GM18867 (cell line): ENCODE data around the gene LONP2.
"Not testable (repeated sequence)": the region's sequence is repeated elsewhere in the genome, so short reads cannot be mapped to it uniquely, and the experiment has no call there.

Experiments
- ATAC-seq: cut with Tn5 transposase; IDR thresholded peaks from one replicate; pipeline ENCODE4 v1.9.1; 2021; ENCODE audit warnings: mild to moderate bottlenecking, moderate library complexity; ENCODE audit not compliant: unreplicated experiment

Gene LONP2

GRCh38 chr16:48287239-48287638 is 43.1 kb downstream of the LONP2 start:
- no peak for ATAC-seq

- no peak for ATAC-seq
Observed at GRCh38 chr16:48291303-48291702, 47.2 kb downstream of the LONP2 start.

GRCh38 chr16:48291754-48292153 is 47.7 kb downstream of the LONP2 start:
- no peak for ATAC-seq

- ATAC-seq = no peak
Observed at GRCh38 chr16:48292452-48292851, 48.4 kb downstream of the LONP2 start.

- no peak for ATAC-seq
Observed at GRCh38 chr16:48294724-48295123, 50.6 kb downstream of the LONP2 start.

- no peak for ATAC-seq
Observed at GRCh38 chr16:48295488-48296281, 51.6 kb downstream of the LONP2 start.

- no peak for ATAC-seq
Observed at GRCh38 chr16:48299471-48299870, 55.4 kb downstream of the LONP2 start.

- no peak for ATAC-seq
Observed at GRCh38 chr16:48300391-48300856, 56.3 kb downstream of the LONP2 start.

GRCh38 chr16:48308535-48308934 is 64.4 kb downstream of the LONP2 start:
- no peak for ATAC-seq

GRCh38 chr16:48310908-48311641 is 67.0 kb downstream of the LONP2 start:
- ATAC-seq = no peak

- ATAC-seq = not testable (repeated sequence)
Observed at GRCh38 chr16:48313905-48314304, 69.8 kb downstream of the LONP2 start.

GRCh38 chr16:48317026-48317425 is 72.9 kb downstream of the LONP2 start:
- ATAC-seq = no peak

- ATAC-seq = no peak
Observed at GRCh38 chr16:48317614-48318315, 73.7 kb downstream of the LONP2 start.

- no peak for ATAC-seq
Observed at GRCh38 chr16:48318630-48319029, 74.5 kb downstream of the LONP2 start.

GRCh38 chr16:48321317-48322036 is 77.4 kb downstream of the LONP2 start:
- ATAC-seq = no peak

GRCh38 chr16:48323783-48324775 is 80.0 kb downstream of the LONP2 start:
- ATAC-seq = no peak

- ATAC-seq = no peak
Observed at GRCh38 chr16:48326915-48327314, 82.8 kb downstream of the LONP2 start.

GRCh38 chr16:48329138-48329537 is 85.0 kb downstream of the LONP2 start:
- ATAC-seq = no peak

- ATAC-seq = no peak
Observed at GRCh38 chr16:48330189-48330840, 86.2 kb downstream of the LONP2 start.
